ENCODE measurements around the gene SETSIP. TPM values are rescaled to one million over a fixed set of nuclear protein-coding genes. Genes with fewer than 3 reads are reported as not detected.
A peak's percentile ranks its signal among the peaks of the same experiment; 100 is the strongest.
"Not testable (repeated sequence)": the region's sequence is repeated elsewhere in the genome, so short reads cannot be mapped to it uniquely, and the experiment has no call there.

The SETSIP gene
- polyA plus RNA-seq, 1 donor (not counting 4 experiments of a cell fraction or from before 2014, with no cell fraction given): 0.89 TPM

DNA sequence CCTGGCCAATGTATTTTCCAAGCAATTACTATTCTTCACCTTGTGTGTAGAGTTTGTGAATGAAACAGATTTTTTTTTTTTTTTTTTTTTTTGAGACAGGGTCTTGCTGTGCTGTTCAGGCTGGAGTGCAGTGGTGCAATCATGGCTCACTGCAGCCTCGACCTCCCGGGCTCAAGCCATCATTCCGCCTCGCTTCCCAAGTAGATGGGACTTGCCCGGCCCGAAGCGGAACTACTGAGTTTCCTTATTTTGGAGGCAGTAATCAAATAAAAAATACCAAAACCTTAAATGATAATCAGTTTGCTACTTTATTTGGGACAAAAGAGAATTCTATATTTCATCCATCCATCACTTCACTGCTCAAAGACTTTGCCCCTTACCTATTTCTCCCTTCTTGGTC, 4.2 kb upstream of the SETSIP start:
- H3K9me3 ChIP-seq (ENCODE audit: control insufficient read depth, low read depth, low read length): no peaks in the 10 kb centered on the region
- no peaks in the 10 kb centered on the region for H4K20me1 ChIP-seq (ENCODE audit: control insufficient read depth, extremely low read depth, insufficient read depth, low read length)
- no peak overlapping the region for H3K27ac ChIP-seq (ENCODE audit: control insufficient read depth, insufficient read depth, low read length)
- no peaks in the 10 kb centered on the region for H3K9me1 ChIP-seq (ENCODE audit: control insufficient read depth, extremely low read depth, insufficient read depth, low read length)
- no peak overlapping the region for H3K9ac ChIP-seq (ENCODE audit: control insufficient read depth, extremely low read depth, insufficient read depth, low read length)
- no peaks in the 10 kb centered on the region for H3K79me2 ChIP-seq (ENCODE audit: control insufficient read depth, insufficient read depth, low read length)
- H3K4me2 ChIP-seq (ENCODE audit: control insufficient read depth, extremely low read depth, insufficient read depth, low read depth, low read length): peak overlapping the region; percentile 91
- no peaks in the 10 kb centered on the region for H3K27me3 ChIP-seq (ENCODE audit: control insufficient read depth, extremely low read depth, insufficient read depth, low read length)
- peak overlapping the region; percentile 96 for H2AFZ ChIP-seq (ENCODE audit: control insufficient read depth, low read length)
- no peak overlapping the region for H3K4me3 ChIP-seq (ENCODE audit: control insufficient read depth in 2 of 3, extremely low read depth in 1 of 3, insufficient read depth in 2 of 3, low read depth in 1 of 3, low read length in 3 of 3)
- FAIRE-seq: no peak
- dilution Hi-C loops (cut with MboI; ENCODE audit: extremely low pct_ligation_motif_present, low sequenced_read_pairs): no loop called here
- TF ChIP-seq, protein P1, sequence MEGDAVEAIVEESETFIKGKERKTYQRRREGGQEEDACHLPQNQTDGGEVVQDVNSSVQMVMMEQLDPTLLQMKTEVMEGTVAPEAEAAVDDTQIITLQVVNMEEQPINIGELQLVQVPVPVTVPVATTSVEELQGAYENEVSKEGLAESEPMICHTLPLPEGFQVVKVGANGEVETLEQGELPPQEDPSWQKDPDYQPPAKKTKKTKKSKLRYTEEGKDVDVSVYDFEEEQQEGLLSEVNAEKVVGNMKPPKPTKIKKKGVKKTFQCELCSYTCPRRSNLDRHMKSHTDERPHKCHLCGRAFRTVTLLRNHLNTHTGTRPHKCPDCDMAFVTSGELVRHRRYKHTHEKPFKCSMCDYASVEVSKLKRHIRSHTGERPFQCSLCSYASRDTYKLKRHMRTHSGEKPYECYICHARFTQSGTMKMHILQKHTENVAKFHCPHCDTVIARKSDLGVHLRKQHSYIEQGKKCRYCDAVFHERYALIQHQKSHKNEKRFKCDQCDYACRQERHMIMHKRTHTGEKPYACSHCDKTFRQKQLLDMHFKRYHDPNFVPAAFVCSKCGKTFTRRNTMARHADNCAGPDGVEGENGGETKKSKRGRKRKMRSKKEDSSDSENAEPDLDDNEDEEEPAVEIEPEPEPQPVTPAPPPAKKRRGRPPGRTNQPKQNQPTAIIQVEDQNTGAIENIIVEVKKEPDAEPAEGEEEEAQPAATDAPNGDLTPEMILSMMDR (optimal IDR thresholded peaks at IDR 0.05 in 1 of 3, IDR thresholded peaks at IDR 0.05 in 1 of 3, conservative IDR thresholded peaks at IDR 0.05 in 1 of 3; ENCODE audit: extremely low read depth in 1 of 3, insufficient read depth in 2 of 3, low read length in 3 of 3): no peak
- no peak for TF ChIP-seq EZH2 (IDR thresholded peaks at IDR 0.05; ENCODE audit: low read length)
- no peak for DNase-seq (ENCODE audit: low read depth, low spot score)
- peaks cover 5% of the 10 kb centered on the region for H3K4me1 ChIP-seq (ENCODE audit: control insufficient read depth, extremely low read depth, insufficient read depth, low read length)
- H3K36me3 ChIP-seq (ENCODE audit: control insufficient read depth in 2 of 2, extremely low read depth in 1 of 2, insufficient read depth in 2 of 2, low read length in 2 of 2): no peaks in the 10 kb centered on the region

GRCh38 chr1:92078077-92078476, 2.9 kb upstream of the SETSIP start:
- dilution Hi-C loops (cut with MboI; ENCODE audit: extremely low pct_ligation_motif_present, low sequenced_read_pairs); H3K4me3 ChIP-seq (ENCODE audit: control insufficient read depth in 2 of 3, extremely low read depth in 1 of 3, insufficient read depth in 2 of 3, low read depth in 1 of 3, low read length in 3 of 3); H3K9ac ChIP-seq (ENCODE audit: control insufficient read depth, extremely low read depth, insufficient read depth, low read length); H3K9me1 ChIP-seq (ENCODE audit: control insufficient read depth, extremely low read depth, insufficient read depth, low read length); H3K4me2 ChIP-seq (ENCODE audit: control insufficient read depth, extremely low read depth, insufficient read depth, low read depth, low read length); H3K36me3 ChIP-seq (ENCODE audit: control insufficient read depth in 2 of 2, extremely low read depth in 1 of 2, insufficient read depth in 2 of 2, low read length in 2 of 2); H4K20me1 ChIP-seq (ENCODE audit: control insufficient read depth, extremely low read depth, insufficient read depth, low read length); H2AFZ ChIP-seq (ENCODE audit: control insufficient read depth, low read length); H3K79me2 ChIP-seq (ENCODE audit: control insufficient read depth, insufficient read depth, low read length); H3K27me3 ChIP-seq (ENCODE audit: control insufficient read depth, extremely low read depth, insufficient read depth, low read length); FAIRE-seq; H3K9me3 ChIP-seq (ENCODE audit: control insufficient read depth, low read depth, low read length); DNase-seq (ENCODE audit: low read depth, low spot score); H3K4me1 ChIP-seq (ENCODE audit: control insufficient read depth, extremely low read depth, insufficient read depth, low read length); H3K27ac ChIP-seq (ENCODE audit: control insufficient read depth, insufficient read depth, low read length): not testable (repeated sequence)

DNA sequence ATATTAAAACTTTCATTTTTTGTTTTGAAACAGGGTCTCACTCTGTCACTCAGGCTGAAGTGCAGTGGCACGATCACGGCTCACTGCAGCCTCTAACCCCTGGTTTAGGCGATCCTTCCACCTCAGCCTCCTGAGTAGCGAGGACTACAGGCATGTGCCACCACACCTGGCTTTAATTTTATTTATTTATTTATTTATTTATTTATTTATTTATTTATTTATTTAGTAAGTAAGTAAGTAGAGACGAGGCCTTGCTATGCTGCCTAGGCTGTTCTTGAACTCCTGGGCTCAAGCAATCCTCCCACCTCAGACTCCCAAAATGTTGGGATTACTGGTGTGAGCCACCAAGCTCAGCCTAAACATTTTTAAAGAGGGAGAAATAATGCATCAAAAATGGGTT, 1.2 kb upstream of the SETSIP start:
- no peak overlapping the region for H3K4me2 ChIP-seq (ENCODE audit: control insufficient read depth, extremely low read depth, insufficient read depth, low read depth, low read length)
- H3K9me3 ChIP-seq (ENCODE audit: control insufficient read depth, low read depth, low read length): no peaks in the 10 kb centered on the region
- H3K27ac ChIP-seq (ENCODE audit: control insufficient read depth, insufficient read depth, low read length): no peak overlapping the region
- H3K79me2 ChIP-seq (ENCODE audit: control insufficient read depth, insufficient read depth, low read length): no peaks in the 10 kb centered on the region
- DNase-seq (ENCODE audit: low read depth, low spot score) (no peak), FAIRE-seq (no peak)
- H3K9me1 ChIP-seq (ENCODE audit: control insufficient read depth, extremely low read depth, insufficient read depth, low read length): no peaks in the 10 kb centered on the region
- no peaks in the 10 kb centered on the region for H3K27me3 ChIP-seq (ENCODE audit: control insufficient read depth, extremely low read depth, insufficient read depth, low read length)
- no peak overlapping the region for H3K9ac ChIP-seq (ENCODE audit: control insufficient read depth, extremely low read depth, insufficient read depth, low read length)
- TF ChIP-seq EZH2 (IDR thresholded peaks at IDR 0.05; ENCODE audit: low read length): no peak
- TF ChIP-seq, protein P1 (optimal IDR thresholded peaks at IDR 0.05 in 1 of 3, IDR thresholded peaks at IDR 0.05 in 1 of 3, conservative IDR thresholded peaks at IDR 0.05 in 1 of 3; ENCODE audit: extremely low read depth in 1 of 3, insufficient read depth in 2 of 3, low read length in 3 of 3): no peak
- no peak overlapping the region for H3K4me3 ChIP-seq (ENCODE audit: control insufficient read depth in 2 of 3, extremely low read depth in 1 of 3, insufficient read depth in 2 of 3, low read depth in 1 of 3, low read length in 3 of 3)
- dilution Hi-C loops (cut with MboI; ENCODE audit: extremely low pct_ligation_motif_present, low sequenced_read_pairs): no loop called here
- peaks cover 4% of the 10 kb centered on the region for H3K4me1 ChIP-seq (ENCODE audit: control insufficient read depth, extremely low read depth, insufficient read depth, low read length)
- no peaks in the 10 kb centered on the region for H4K20me1 ChIP-seq (ENCODE audit: control insufficient read depth, extremely low read depth, insufficient read depth, low read length)
- no peaks in the 10 kb centered on the region for H3K36me3 ChIP-seq (ENCODE audit: control insufficient read depth in 2 of 2, extremely low read depth in 1 of 2, insufficient read depth in 2 of 2, low read length in 2 of 2)
- no peak overlapping the region for H2AFZ ChIP-seq (ENCODE audit: control insufficient read depth, low read length)

DNA sequence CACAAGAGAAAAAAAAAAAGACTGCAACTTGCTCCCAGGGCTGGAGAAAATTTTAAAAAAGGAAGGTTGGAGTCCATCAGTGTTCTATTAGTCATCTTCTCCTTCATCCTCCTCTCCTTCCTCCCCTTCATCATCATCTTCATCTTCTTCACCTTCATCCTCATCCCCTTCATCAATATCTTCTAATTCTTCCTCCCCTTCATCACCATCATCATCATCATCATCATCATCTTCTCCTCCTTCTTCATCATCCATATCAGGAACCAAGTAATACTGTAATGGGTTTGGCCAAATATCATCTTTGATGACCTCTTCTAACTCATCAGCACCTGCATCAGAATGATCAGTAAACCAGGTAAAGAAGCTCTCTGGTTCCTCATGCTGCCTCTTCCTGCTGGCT, 765 bp downstream of the SETSIP start:
- H3K4me3 ChIP-seq (ENCODE audit: control insufficient read depth in 2 of 3, extremely low read depth in 1 of 3, insufficient read depth in 2 of 3, low read depth in 1 of 3, low read length in 3 of 3); H4K20me1 ChIP-seq (ENCODE audit: control insufficient read depth, extremely low read depth, insufficient read depth, low read length); H3K9me1 ChIP-seq (ENCODE audit: control insufficient read depth, extremely low read depth, insufficient read depth, low read length); H3K27me3 ChIP-seq (ENCODE audit: control insufficient read depth, extremely low read depth, insufficient read depth, low read length); H2AFZ ChIP-seq (ENCODE audit: control insufficient read depth, low read length); H3K9me3 ChIP-seq (ENCODE audit: control insufficient read depth, low read depth, low read length); H3K4me2 ChIP-seq (ENCODE audit: control insufficient read depth, extremely low read depth, insufficient read depth, low read depth, low read length); dilution Hi-C loops (cut with MboI; ENCODE audit: extremely low pct_ligation_motif_present, low sequenced_read_pairs); FAIRE-seq; H3K36me3 ChIP-seq (ENCODE audit: control insufficient read depth in 2 of 2, extremely low read depth in 1 of 2, insufficient read depth in 2 of 2, low read length in 2 of 2); H3K9ac ChIP-seq (ENCODE audit: control insufficient read depth, extremely low read depth, insufficient read depth, low read length); DNase-seq (ENCODE audit: low read depth, low spot score); H3K4me1 ChIP-seq (ENCODE audit: control insufficient read depth, extremely low read depth, insufficient read depth, low read length); H3K27ac ChIP-seq (ENCODE audit: control insufficient read depth, insufficient read depth, low read length); H3K79me2 ChIP-seq (ENCODE audit: control insufficient read depth, insufficient read depth, low read length): not testable (repeated sequence)

Measured in keratinocyte (primary cell).